Progenitor cell of endocrine pancreas (in vitro differentiated cells): Measurements from ENCODE around the gene CAMP. TPM values are rescaled to one million over a fixed set of nuclear protein-coding genes. Genes with fewer than 3 reads are reported as not detected.

Experiments used
- DNase-seq: peaks from one replicate; pipeline ENCODE4 v3.0.0; 2021; ENCODE audit warnings: low spot score; ENCODE audit not compliant: unreplicated experiment
- H3K27ac Mint-ChIP-seq: 2 replicates; pipeline ENCODE4 v1.8.0; 2021; ENCODE audit warnings: mild to moderate bottlenecking, moderate library complexity, mixed read lengths
- H3K27me3 Mint-ChIP-seq: 2 replicates; pipeline ENCODE4 v1.8.0; 2021; ENCODE audit warnings: mixed read lengths
- H3K36me3 Mint-ChIP-seq: 2 replicates; pipeline ENCODE4 v1.8.0; 2022; ENCODE audit warnings: mixed read lengths; ENCODE audit not compliant: insufficient read depth
- H3K4me1 Mint-ChIP-seq: 2 replicates; pipeline ENCODE4 v1.8.0; 2021; ENCODE audit warnings: low read depth, mixed read lengths
- H3K4me3 Mint-ChIP-seq: 2 replicates; pipeline ENCODE4 v1.8.0; 2021; ENCODE audit warnings: low read depth, mild to moderate bottlenecking, moderate library complexity, mixed read lengths
- H3K9me3 Mint-ChIP-seq: 2 replicates; pipeline ENCODE4 v1.8.0; 2021; ENCODE audit warnings: low read depth, mixed read lengths
- CTCF ChIP-seq: fragments of 200-600 bp; sonication (generic); IDR thresholded peaks from one replicate; pipeline ENCODE4 v1.5.0; 2021; ENCODE audit warnings: antibody characterized with exemption, mild to moderate bottlenecking; ENCODE audit not compliant: unreplicated experiment
- microRNA-seq: library from miRNA; unstranded; fragments of <30 nt; microRNA quantifications from one replicate; pipeline ENCODE4 v1.1.0, GENCODE V29; 2020; ENCODE audit warnings: borderline number of aligned reads; ENCODE audit not compliant: unreplicated experiment
- total RNA-seq: library from RNA; stranded (reverse); gene quantifications from 2 replicates; pipeline ENCODE4 v1.2.1, GENCODE V29; 2021

The CAMP gene
- total RNA-seq, 1 donor from 2014 or later, result not detected

DNA sequence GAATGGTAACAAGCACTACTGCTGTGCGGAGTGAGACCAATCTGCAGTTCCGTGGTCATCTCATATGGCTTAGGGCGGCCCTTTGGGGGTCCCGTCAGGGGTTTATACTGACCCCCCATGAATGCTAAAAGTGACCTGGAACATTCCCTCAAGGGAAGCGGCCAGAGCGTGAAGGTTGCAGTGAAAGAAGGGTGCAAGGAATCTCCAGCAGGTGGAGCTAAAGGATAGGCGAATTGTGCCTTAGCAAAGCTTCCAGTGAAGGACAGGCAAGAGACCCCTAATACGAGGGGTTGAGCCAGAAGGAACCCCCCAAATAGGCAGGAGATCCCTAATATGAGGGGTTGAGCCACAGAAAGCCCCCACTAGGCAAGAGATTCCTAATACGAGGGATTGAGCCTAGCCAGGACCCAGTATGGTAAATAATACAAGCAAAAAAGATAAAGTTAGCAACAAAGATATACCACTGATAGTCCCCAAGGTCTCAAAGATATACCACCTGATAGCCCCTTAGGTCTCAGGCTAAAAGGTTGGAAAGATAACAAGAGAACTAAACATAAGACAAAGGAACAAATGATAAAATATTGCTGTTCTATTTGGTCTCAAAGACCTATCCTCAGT lies 50.4 kb downstream of the CAMP start:
- H3K27ac Mint-ChIP-seq, result peak overlapping the region; percentile 90
- H3K9me3 Mint-ChIP-seq, result no peaks in the 10 kb centered on the region
- peak overlapping the region; percentile 67 for H3K4me3 Mint-ChIP-seq
- peak; percentile 81 for TF ChIP-seq CTCF
- H3K36me3 Mint-ChIP-seq, result peaks cover 30% of the 10 kb centered on the region
- no peaks in the 10 kb centered on the region for H3K27me3 Mint-ChIP-seq
- DNase-seq, result peak; percentile 44
- H3K4me1 Mint-ChIP-seq, result peaks cover 38% of the 10 kb centered on the region

DNA sequence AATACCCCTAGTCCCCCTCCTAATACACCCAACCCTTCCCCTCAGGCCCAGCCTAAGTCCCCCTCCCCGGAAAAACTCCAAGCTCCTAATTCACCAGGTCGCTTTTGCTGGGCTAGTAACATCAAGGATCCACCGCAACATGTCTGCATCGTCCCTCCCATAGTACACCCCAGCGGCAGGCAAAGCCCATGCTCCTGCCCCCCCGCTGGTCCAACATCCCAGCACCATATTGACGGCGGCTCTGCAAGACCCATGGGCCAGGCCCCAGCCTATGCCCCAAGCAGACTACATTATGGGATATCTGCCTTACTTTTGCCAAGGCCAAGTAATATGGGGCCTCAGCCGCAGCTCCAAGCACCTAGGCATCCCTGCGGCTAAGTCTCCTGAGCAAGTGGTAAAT lies 51.2 kb downstream of the CAMP start:
- no peak overlapping the region for H3K27ac Mint-ChIP-seq
- no peaks in the 10 kb centered on the region for H3K27me3 Mint-ChIP-seq
- DNase-seq, result no peak

More for the DNA sequence above, 51.2 kb downstream of the CAMP start:
- peaks cover 35% of the 10 kb centered on the region for H3K4me1 Mint-ChIP-seq
- no peak for TF ChIP-seq CTCF
- peaks cover 23% of the 10 kb centered on the region for H3K36me3 Mint-ChIP-seq
- no peaks in the 10 kb centered on the region for H3K9me3 Mint-ChIP-seq
- H3K4me3 Mint-ChIP-seq, result no peak overlapping the region

Small RNAs within 50 kb of the gene (microRNA-seq; reads per million reads assigned to microRNA genes)
- gene MIR4443, result 6.0 reads per million, percentile 3 among the genes with 10 or more reads in this experiment

Other genes with a start within 250 kb of the CAMP start
- gene MAP4, start 207.1 kb upstream of the CAMP start, total RNA-seq, result 121 and 127 TPM in 2 replicates
- 20.5 and 24.5 TPM in 2 replicates for gene CDC25A, start 35.1 kb upstream of the CAMP start, total RNA-seq
- 28.5 and 30.4 TPM in 2 replicates for gene ZNF589, start 17.6 kb downstream of the CAMP start, total RNA-seq
- 34.8 and 35.5 TPM in 2 replicates for gene NME6, start 77.9 kb downstream of the CAMP start, total RNA-seq
- not detected in 2 replicates for gene SPINK8, start 110.2 kb downstream of the CAMP start, total RNA-seq
- 0.20 and 0.38 TPM in 2 replicates for gene FBXW12, start 148.7 kb downstream of the CAMP start, total RNA-seq
- gene PLXNB1, start 206.6 kb downstream of the CAMP start, total RNA-seq, result 535 and 543 TPM in 2 replicates
- gene CCDC51, start 216.6 kb downstream of the CAMP start, total RNA-seq, result 11.4 and 13.2 TPM in 2 replicates
- 236 and 253 TPM in 2 replicates for gene TMA7, start 216.8 kb downstream of the CAMP start, total RNA-seq
- 13.8 and 15.2 TPM in 2 replicates for gene ATRIP, start 223.2 kb downstream of the CAMP start, total RNA-seq